OCI-LY7 (cell line): ENCODE measurements around the gene TSHZ2. TPM values are rescaled to one million over a fixed set of nuclear protein-coding genes. Genes with fewer than 3 reads are reported as not detected.
"Not testable (repeated sequence)": the region's sequence is repeated elsewhere in the genome, so short reads cannot be mapped to it uniquely, and the experiment has no call there.

ENCODE experiments used
- BruUV-seq: library from RNA; stranded (reverse); fragments of 400-500 nt; replicated peaks from 2 replicates; lab custom pipeline; 2021; lab: Mats Ljungman, UMichigan
- CTCF ChIA-PET: fragments of 300-600 bp; sonication (Branson Sonifier 250); formaldehyde crosslinking; loops from one replicate; lab custom pipeline; 2022; ENCODE audit warnings: antibody characterized with exemption; ENCODE audit not compliant: unreplicated experiment; lab: Charles Lee
- POLR2A ChIA-PET: fragments of 300-600 bp; sonication (Branson Sonifier 250); formaldehyde crosslinking; loops from one replicate; lab custom pipeline; 2022; ENCODE audit warnings: antibody characterized with exemption; lab: Charles Lee
- DNase-seq: peaks from one replicate; pipeline ENCODE4 v3.0.0-alpha.2; 2015; ENCODE audit warnings: low spot score
- H2AFZ ChIP-seq: fragments of 200-600 bp; sonication (generic), shearing (Covaris generic); 2 replicates; pipeline ENCODE4 v1.6.1; 2014; ENCODE audit warnings: mild to moderate bottlenecking, antibody characterized with exemption, low read length, moderate library complexity
- H3K27ac ChIP-seq: fragments of 200-600 bp; sonication (generic); 2 replicates; pipeline ENCODE4 v1.5.1; 2014; ENCODE audit warnings: mixed run types, low read depth, mild to moderate bottlenecking, moderate library complexity, low read length, inconsistent platforms; ENCODE audit not compliant: poor library complexity, severe bottlenecking
- H3K36me3 ChIP-seq: fragments of 200-600 bp; sonication (generic); 2 replicates; pipeline ENCODE4 v1.6.1; 2014; ENCODE audit warnings: mild to moderate bottlenecking, antibody characterized with exemption, low read length, moderate library complexity, mixed read lengths; ENCODE audit not compliant: insufficient read depth
- H3K4me1 ChIP-seq: fragments of 200-600 bp; sonication (generic); 2 replicates; pipeline ENCODE4 v1.5.1; 2014; ENCODE audit warnings: mild to moderate bottlenecking, low read length; ENCODE audit not compliant: insufficient read depth, poor library complexity, severe bottlenecking
- H3K4me2 ChIP-seq: fragments of 200-600 bp; sonication (generic); 2 replicates; pipeline ENCODE4 v1.6.1; 2014; ENCODE audit warnings: mild to moderate bottlenecking, low read length
- H3K4me3 ChIP-seq: fragments of 200-600 bp; sonication (generic); 2 replicates; pipeline ENCODE4 v1.5.1; 2014; ENCODE audit warnings: mild to moderate bottlenecking, low read depth, low read length; ENCODE audit not compliant: poor library complexity, severe bottlenecking
- H3K79me2 ChIP-seq: fragments of 200-600 bp; sonication (generic); 2 replicates; pipeline ENCODE4 v1.6.1; 2016; ENCODE audit warnings: low read depth, mild to moderate bottlenecking, low read length, moderate library complexity, mixed read lengths; ENCODE audit not compliant: insufficient read depth
- H3K9me2 ChIP-seq: fragments of 200-600 bp; sonication (generic); 2 replicates; pipeline ENCODE4 v1.6.1; 2016; ENCODE audit warnings: mild to moderate bottlenecking, low read length, mixed read lengths; ENCODE audit not compliant: insufficient read depth
- H3K9me3 ChIP-seq: fragments of 200-600 bp; sonication (generic); 2 replicates; pipeline ENCODE4 v1.6.1; 2014; ENCODE audit warnings: mild to moderate bottlenecking, mixed run types, low read length, mixed read lengths
- H4K20me1 ChIP-seq: fragments of 200-600 bp; sonication (generic); 2 replicates; pipeline ENCODE4 v1.6.1; 2014; ENCODE audit warnings: mild to moderate bottlenecking, antibody characterized with exemption, low read length, moderate library complexity, mixed read lengths; ENCODE audit not compliant: insufficient read depth
- EZH2phosphoT487 ChIP-seq: fragments of 200-600 bp; sonication (generic); IDR thresholded peaks from 2 replicates; pipeline ENCODE4 v1.6.1; 2018; ENCODE audit warnings: low read depth, borderline replicate concordance, mild to moderate bottlenecking, mixed run types, antibody characterized with exemption, low read length, moderate library complexity, mixed read lengths
- intact Hi-C: fragments of 100-400 bp; cut with micrococcal nuclease; formaldehyde crosslinking; loops from one replicate; pipeline ENCODE4 v1.10.0; 2022; ENCODE audit not compliant: unreplicated experiment
- total RNA-seq, 2 experiments: library from RNA; depleted of rRNA in 1 of 2; stranded (reverse); fragments of >200 nt in 1 of 2; shearing (Covaris generic) in 1 of 2; gene quantifications; 2 replicates each; pipeline ENCODE4 v1.2.3, GENCODE V29; 2014 to 2022
- TF ChIP-seq, protein P1 (sequence below): fragments of 200-600 bp; sonication (generic); conservative IDR thresholded peaks from 2 replicates; pipeline ENCODE4 v1.5.1; 2014; ENCODE audit warnings: mild to moderate bottlenecking, antibody characterized with exemption, low read length, moderate library complexity, mixed read lengths

Gene TSHZ2
- total RNA-seq, 2 experiments from 2014 or later: not detected

DNA sequence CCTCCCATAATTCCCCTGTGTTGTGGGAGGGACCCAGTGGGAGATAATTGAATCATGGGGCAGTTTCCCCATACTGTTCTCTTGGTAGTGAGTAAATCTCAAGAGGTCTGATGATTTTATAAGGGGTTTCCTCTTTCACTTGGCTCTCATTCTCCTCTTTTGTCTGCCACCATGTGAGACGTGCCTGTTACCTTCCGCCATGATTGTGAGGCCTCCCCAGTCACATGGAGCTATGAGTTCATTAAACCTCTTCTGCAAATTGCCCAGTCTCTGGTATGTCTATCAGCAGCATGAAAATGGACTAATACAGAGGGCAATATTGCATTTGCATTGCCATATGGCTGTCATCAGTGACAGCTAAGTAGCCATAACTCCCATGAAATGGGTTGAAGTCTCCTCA lies 558.3 kb downstream of the TSHZ2 start:
- H3K4me3 ChIP-seq: no peak overlapping the region
- H3K36me3 ChIP-seq: no peaks in the 10 kb centered on the region
- no peak overlapping the region for H2AFZ ChIP-seq
- intact Hi-C loops: no loop called here
- BruUV-seq: no TSS peak
- TF ChIP-seq, protein P1, sequence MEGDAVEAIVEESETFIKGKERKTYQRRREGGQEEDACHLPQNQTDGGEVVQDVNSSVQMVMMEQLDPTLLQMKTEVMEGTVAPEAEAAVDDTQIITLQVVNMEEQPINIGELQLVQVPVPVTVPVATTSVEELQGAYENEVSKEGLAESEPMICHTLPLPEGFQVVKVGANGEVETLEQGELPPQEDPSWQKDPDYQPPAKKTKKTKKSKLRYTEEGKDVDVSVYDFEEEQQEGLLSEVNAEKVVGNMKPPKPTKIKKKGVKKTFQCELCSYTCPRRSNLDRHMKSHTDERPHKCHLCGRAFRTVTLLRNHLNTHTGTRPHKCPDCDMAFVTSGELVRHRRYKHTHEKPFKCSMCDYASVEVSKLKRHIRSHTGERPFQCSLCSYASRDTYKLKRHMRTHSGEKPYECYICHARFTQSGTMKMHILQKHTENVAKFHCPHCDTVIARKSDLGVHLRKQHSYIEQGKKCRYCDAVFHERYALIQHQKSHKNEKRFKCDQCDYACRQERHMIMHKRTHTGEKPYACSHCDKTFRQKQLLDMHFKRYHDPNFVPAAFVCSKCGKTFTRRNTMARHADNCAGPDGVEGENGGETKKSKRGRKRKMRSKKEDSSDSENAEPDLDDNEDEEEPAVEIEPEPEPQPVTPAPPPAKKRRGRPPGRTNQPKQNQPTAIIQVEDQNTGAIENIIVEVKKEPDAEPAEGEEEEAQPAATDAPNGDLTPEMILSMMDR: no peak
- no peak for TF ChIP-seq EZH2phosphoT487
- H3K4me2 ChIP-seq: no peak overlapping the region
- ChIA-PET POLR2A (interaction anchor here (0.7 to 1.2 kb wide), 2 partner anchors 38 to 530 kb away, joined by 4 to 6 read pairs; no protein-coding TSS in a partner anchor), CTCF (no interaction called here)
- H3K9me3 ChIP-seq: no peaks in the 10 kb centered on the region
- no peak for DNase-seq
- peaks cover 14% of the 10 kb centered on the region for H3K4me1 ChIP-seq
- H3K9me2 ChIP-seq: no peaks in the 10 kb centered on the region
- H3K27ac ChIP-seq: no peak overlapping the region
- no peaks in the 10 kb centered on the region for H3K79me2 ChIP-seq
- no peaks in the 10 kb centered on the region for H4K20me1 ChIP-seq

DNA sequence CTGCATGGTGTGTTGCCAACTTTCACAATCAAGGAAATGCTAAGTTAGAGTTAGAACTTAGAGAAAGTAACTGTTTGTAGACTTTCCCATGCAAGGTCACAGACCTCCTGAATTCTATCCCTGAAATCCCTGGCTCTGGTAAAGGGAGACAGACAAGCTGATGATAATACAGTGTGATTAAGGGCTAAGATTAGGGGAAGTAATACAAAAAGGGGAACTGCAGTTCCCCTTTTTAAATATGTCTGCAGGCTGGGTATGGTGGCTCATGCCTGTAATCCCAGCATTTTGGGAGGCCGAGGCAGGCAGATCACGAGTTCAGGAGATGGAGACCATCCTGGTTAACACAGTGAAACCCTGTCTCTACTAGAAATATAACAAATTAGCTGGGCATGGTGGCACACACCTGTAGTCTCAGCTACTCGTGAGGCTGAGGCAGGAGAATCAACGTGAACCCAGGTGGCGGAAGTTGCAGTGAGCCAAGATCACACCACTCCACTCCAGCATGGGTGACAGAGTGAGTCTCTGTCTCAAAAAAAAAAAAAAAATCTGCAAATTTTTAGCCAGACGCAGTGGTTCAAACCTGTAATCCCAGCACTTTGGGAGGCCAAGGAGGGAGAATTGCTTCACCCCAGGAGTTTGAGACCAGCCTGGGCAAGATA lies 560.6 kb downstream of the TSHZ2 start:
- H3K9me2 ChIP-seq, H3K79me2 ChIP-seq, H3K4me3 ChIP-seq, intact Hi-C loops, CTCF ChIA-PET, H4K20me1 ChIP-seq, H3K36me3 ChIP-seq, H3K9me3 ChIP-seq, BruUV-seq: not testable (repeated sequence)
- H3K4me1 ChIP-seq: peaks cover 14% of the 10 kb centered on the region
- peak overlapping the region; percentile 33 for H3K4me2 ChIP-seq
- DNase-seq: peak; percentile 52
- peak overlapping the region; percentile 48; the same call in 1 of the 2 replicates for H2AFZ ChIP-seq
- POLR2A ChIA-PET: interaction anchor here (0.7 kb wide), 3 partner anchors 19 to 864 kb away, joined by 3 to 4 read pairs (median 3); no protein-coding TSS in a partner anchor
- peak overlapping the region; percentile 21 for H3K27ac ChIP-seq

DNA sequence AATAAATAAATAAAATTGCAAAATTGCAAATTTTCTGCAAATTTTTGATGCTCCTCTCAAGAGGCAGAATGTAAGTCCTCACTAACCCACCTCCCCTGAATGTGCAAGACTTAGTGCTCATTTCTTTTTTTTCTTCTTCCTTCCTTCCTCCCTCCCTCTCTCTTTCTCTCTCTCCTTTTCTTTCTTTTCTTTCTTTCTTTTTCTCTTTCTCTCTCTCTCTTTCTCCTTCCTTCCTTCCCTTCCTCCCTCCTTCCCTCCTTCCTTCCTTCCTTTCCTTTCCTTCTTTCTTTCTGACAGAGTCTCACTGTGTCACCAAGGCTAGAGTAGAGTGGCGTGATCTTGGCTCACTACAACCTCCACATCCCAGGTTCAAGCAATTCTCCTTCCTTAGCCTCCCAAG lies 561.3 kb downstream of the TSHZ2 start:
- H3K27ac ChIP-seq: peak overlapping the region; percentile 21
- H3K9me3 ChIP-seq: no peaks in the 10 kb centered on the region
- ChIA-PET CTCF (no interaction called here), POLR2A (interaction anchor here (0.7 kb wide), 1 partner anchor 34 kb away, joined by 3 read pairs; no protein-coding TSS in a partner anchor)
- intact Hi-C loops: no loop called here
- TF ChIP-seq, protein P1: no peak
- no peak for TF ChIP-seq EZH2phosphoT487
- H3K9me2 ChIP-seq: no peaks in the 10 kb centered on the region
- no peak for DNase-seq
- H3K36me3 ChIP-seq: no peaks in the 10 kb centered on the region
- H3K4me3 ChIP-seq: no peak overlapping the region
- H3K4me2 ChIP-seq: 0 out of 2 replicates have a peak overlapping the region, but pooled peaks have one; percentile 33
- no peaks in the 10 kb centered on the region for H3K79me2 ChIP-seq
- H4K20me1 ChIP-seq: no peaks in the 10 kb centered on the region
- H2AFZ ChIP-seq: peak overlapping the region; percentile 48; the same call in 1 of the 2 replicates
- BruUV-seq: no TSS peak
- peaks cover 14% of the 10 kb centered on the region for H3K4me1 ChIP-seq
